Panc1 (cell line): Measurements from ENCODE around the gene TST. TPM values are rescaled to one million over a fixed set of nuclear protein-coding genes. Genes with fewer than 3 reads are reported as not detected.

Source experiments
- ATAC-seq: fragments of 200-7000 bp; cut with Tn5 transposase; 2 replicates; pipeline ENCODE4 v1.9.1; 2020; ENCODE audit warnings: mild to moderate bottlenecking, moderate library complexity
- BruUV-seq: library from RNA; stranded (reverse); fragments of 400-500 nt; replicated peaks from 2 replicates; lab custom pipeline; 2021; lab: Mats Ljungman, UMichigan
- CTCF ChIA-PET: fragments of 300-600 bp; sonication (Branson Sonifier 250); formaldehyde crosslinking; loops from one replicate; lab custom pipeline; 2022; ENCODE audit warnings: antibody characterized with exemption; lab: Charles Lee
- POLR2A ChIA-PET: fragments of 300-600 bp; sonication (Branson Sonifier 250); formaldehyde crosslinking; loops from one replicate; lab custom pipeline; 2022; ENCODE audit warnings: antibody characterized with exemption; lab: Charles Lee
- DNase-seq: peaks from one replicate; pipeline ENCODE4 v3.0.0-alpha.2; 2010; ENCODE audit warnings: low read depth, low spot score
- H3K27ac ChIP-seq: 2 replicates; pipeline ENCODE4 v1.5.1; 2011; ENCODE audit warnings: mild to moderate bottlenecking, low read length, inconsistent platforms
- H3K27me3 ChIP-seq: fragments of 200-500 bp; sonication (Bioruptor generic); 2 replicates; pipeline ENCODE4 v1.6.0; 2014; ENCODE audit warnings: low read length, inconsistent platforms; ENCODE audit not compliant: control insufficient read depth, insufficient read depth
- H3K36me3 ChIP-seq: fragments of 200-500 bp; sonication (Bioruptor generic); 2 replicates; pipeline ENCODE4 v1.5.1; 2014; ENCODE audit warnings: inconsistent platforms, mild to moderate bottlenecking, low read length, moderate library complexity; ENCODE audit not compliant: control insufficient read depth, insufficient read depth
- H3K4me1 ChIP-seq: 2 replicates; pipeline ENCODE4 v1.5.1; 2011; ENCODE audit warnings: inconsistent platforms, mild to moderate bottlenecking, low read length, moderate library complexity; ENCODE audit not compliant: control insufficient read depth, insufficient read depth
- H3K4me3 ChIP-seq, 2 experiments: 2 replicates each; pipeline ENCODE4 v1.5.1; 2011 to 2012; ENCODE audit warnings: low read depth in 2 of 2, low read length in 2 of 2, mild to moderate bottlenecking in 2 of 2, inconsistent platforms in 1 of 2, moderate library complexity in 1 of 2
- H3K9me3 ChIP-seq: fragments of 200-500 bp; sonication (Bioruptor generic); 2 replicates; pipeline ENCODE4 v1.5.1; 2014; ENCODE audit warnings: low read depth, mild to moderate bottlenecking, inconsistent platforms, low read length, moderate library complexity; ENCODE audit not compliant: control insufficient read depth, insufficient read depth
- POLR2AphosphoS5 ChIP-seq: IDR thresholded peaks from 2 replicates; pipeline ENCODE4 v1.6.1; 2012; ENCODE audit warnings: mild to moderate bottlenecking, low read depth, low read length, moderate library complexity
- REST ChIP-seq, 2 experiments: IDR thresholded peaks; 2 replicates each; pipeline ENCODE4 v1.6.1; 2011 to 2012; ENCODE audit warnings: low read depth in 2 of 2, control low read depth in 1 of 2, low read length in 1 of 2, mild to moderate bottlenecking in 1 of 2, moderate library complexity in 1 of 2; ENCODE audit not compliant: insufficient read depth in 1 of 2
- SIN3A ChIP-seq: IDR thresholded peaks from 2 replicates; pipeline ENCODE4 v1.6.1; 2012; ENCODE audit warnings: low read depth, mild to moderate bottlenecking, low read length, moderate library complexity, borderline replicate concordance; ENCODE audit not compliant: insufficient read depth
- TCF7L2 ChIP-seq: IDR thresholded peaks from 2 replicates; pipeline ENCODE4 v1.6.1; 2011; ENCODE audit warnings: mild to moderate bottlenecking, low read depth, low read length, inconsistent platforms
- in situ Hi-C: cut with HindIII; loops from 2 replicates; pipeline ENCODE4 v1.10.0; 2016; ENCODE audit warnings: low sequenced_read_pairs, low pct_unique_long_range_greater_than_20kb
- intact Hi-C: fragments of 100-400 bp; cut with micrococcal nuclease; formaldehyde crosslinking; loops from one replicate; pipeline ENCODE4 v1.10.0; 2022; ENCODE audit not compliant: unreplicated experiment
- total RNA-seq: library from RNA; stranded (reverse); gene quantifications from one replicate; pipeline ENCODE4 v1.2.1, GENCODE V29; 2021; ENCODE audit not compliant: unreplicated experiment
- TF ChIP-seq, protein P1 (sequence below): fragments of 450-650 bp; IDR thresholded peaks from 2 replicates; pipeline ENCODE4 v1.5.1; 2017; ENCODE audit warnings: mild to moderate bottlenecking

The TST gene
- total RNA-seq, 1 experiment from 2014 or later: 15.9 TPM

GRCh38 chr22:36997746-36998145 lies 21.5 kb downstream of the TST start:
- in situ Hi-C loops (no loop called here), intact Hi-C loops (no loop called here)
- H3K27me3 ChIP-seq: no peaks in the 10 kb centered on the region
- H3K27ac ChIP-seq: no peak overlapping the region
- ChIA-PET POLR2A (no interaction called here), CTCF (interaction anchor here (0.6 kb wide), 1 partner anchor 18 kb away, joined by 5 read pairs; no protein-coding TSS in a partner anchor)
- no peak for DNase-seq
- no peaks in the 10 kb centered on the region for H3K4me1 ChIP-seq
- no peaks in the 10 kb centered on the region for H3K36me3 ChIP-seq
- TF ChIP-seq, protein P1, sequence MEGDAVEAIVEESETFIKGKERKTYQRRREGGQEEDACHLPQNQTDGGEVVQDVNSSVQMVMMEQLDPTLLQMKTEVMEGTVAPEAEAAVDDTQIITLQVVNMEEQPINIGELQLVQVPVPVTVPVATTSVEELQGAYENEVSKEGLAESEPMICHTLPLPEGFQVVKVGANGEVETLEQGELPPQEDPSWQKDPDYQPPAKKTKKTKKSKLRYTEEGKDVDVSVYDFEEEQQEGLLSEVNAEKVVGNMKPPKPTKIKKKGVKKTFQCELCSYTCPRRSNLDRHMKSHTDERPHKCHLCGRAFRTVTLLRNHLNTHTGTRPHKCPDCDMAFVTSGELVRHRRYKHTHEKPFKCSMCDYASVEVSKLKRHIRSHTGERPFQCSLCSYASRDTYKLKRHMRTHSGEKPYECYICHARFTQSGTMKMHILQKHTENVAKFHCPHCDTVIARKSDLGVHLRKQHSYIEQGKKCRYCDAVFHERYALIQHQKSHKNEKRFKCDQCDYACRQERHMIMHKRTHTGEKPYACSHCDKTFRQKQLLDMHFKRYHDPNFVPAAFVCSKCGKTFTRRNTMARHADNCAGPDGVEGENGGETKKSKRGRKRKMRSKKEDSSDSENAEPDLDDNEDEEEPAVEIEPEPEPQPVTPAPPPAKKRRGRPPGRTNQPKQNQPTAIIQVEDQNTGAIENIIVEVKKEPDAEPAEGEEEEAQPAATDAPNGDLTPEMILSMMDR: no peak
- TF ChIP-seq POLR2AphosphoS5 (no peak), REST (IDR thresholded peaks at IDR 0.05; ENCODE audit: insufficient read depth in 1 of 2, low read depth in 2 of 2, low read length in 1 of 2) (no peak)
- no peaks in the 10 kb centered on the region for H3K9me3 ChIP-seq
- BruUV-seq: no TSS peak
- ATAC-seq: no peak
- no peak overlapping the region for H3K4me3 ChIP-seq

GRCh38 chr22:36991206-36991605 lies 28.0 kb downstream of the TST start:
- ATAC-seq: no peak
- Histone ChIP-seq H3K4me1 (no peaks in the 10 kb centered on the region), H3K4me3 (no peak overlapping the region), H3K9me3 (no peaks in the 10 kb centered on the region), H3K27ac (no peak overlapping the region), H3K27me3 (no peaks in the 10 kb centered on the region), H3K36me3 (no peaks in the 10 kb centered on the region)
- in situ Hi-C loops (no loop called here), intact Hi-C loops (no loop called here)
- POLR2A ChIA-PET: no interaction called here
- DNase-seq: no peak
- CTCF ChIA-PET: interaction anchor here (0.5 kb wide), 1 partner anchor 19 kb away, joined by 7 read pairs; no protein-coding TSS in a partner anchor
- no TSS peak for BruUV-seq
- TF ChIP-seq REST (IDR thresholded peaks at IDR 0.05; ENCODE audit: insufficient read depth in 1 of 2, low read depth in 2 of 2, low read length in 1 of 2) (no peak), TCF7L2 (no peak), SIN3A (no peak), POLR2AphosphoS5 (no peak)
- TF ChIP-seq, protein P1: no peak
